Measurements from ENCODE around the gene CHST11.
A peak's percentile ranks its signal among the peaks of the same experiment; 100 is the strongest.
"Not testable (repeated sequence)": the region's sequence is repeated elsewhere in the genome, so short reads cannot be mapped to it uniquely, and the experiment has no call there.

The CHST11 gene

GRCh38 chr12:104610513-104611235 lies 153.9 kb downstream of the CHST11 start:
- DNase-seq = no peak

DNA sequence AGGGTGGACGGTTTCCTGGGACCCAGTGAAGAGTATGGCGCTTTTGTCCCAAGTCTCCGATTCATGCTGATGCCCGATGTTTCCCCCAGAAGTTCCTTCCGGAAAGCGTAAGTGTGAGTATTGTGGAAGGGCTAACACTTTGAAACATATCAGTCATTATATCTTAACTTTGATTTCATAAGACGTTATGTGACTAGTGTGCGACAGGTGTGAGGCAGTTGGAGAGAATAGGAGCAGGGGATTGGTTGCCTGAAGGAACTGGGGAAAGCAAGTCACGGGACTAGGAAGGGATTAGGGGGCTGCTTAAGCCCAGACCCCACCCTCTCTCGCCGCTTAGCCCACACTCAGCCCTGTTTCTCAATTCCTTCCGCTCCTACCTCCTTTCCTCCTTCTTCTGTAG lies 154.9 kb downstream of the CHST11 start:
- no peak for DNase-seq

DNA sequence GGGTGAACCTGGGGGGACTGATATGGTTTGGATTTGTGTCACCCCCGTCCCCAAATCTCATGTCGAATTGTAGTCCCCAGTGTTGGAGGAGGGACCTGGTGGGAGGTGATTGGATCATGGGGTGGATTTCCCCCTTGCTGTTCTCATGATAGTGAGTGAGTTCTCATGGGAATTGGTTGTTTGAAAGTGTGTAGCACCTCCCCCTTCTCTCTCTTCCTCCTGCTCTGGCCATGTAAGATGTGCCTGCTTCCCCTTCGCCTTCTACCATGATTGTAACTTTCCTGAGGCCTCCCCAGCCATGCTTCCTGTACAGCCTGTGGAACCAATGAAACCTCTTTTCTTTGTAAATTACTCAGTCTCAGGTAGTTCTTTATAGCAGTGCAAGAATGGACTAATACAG lies 156.6 kb downstream of the CHST11 start:
- DNase-seq = not testable (repeated sequence)

GRCh38 chr12:104615048-104615561 lies 158.4 kb downstream of the CHST11 start:
- no peak for DNase-seq

DNA sequence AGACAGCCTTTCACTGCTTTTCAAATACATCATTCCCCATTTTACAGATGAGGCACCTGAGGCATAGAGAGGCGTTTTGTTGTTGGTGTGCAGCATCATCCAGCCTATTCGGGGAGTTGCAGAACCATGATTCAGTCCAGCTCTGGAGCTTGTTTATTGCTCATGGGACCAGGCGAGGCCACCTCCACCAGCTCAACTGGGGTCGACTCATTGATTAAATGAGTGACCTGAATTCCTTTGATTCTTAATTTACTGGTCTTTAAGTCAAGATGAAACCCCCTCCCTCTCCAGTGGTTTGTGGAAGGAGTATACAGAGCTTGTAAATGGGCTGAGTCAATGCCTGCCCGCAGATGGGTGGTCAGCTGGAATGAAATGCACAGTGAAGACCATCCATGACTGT lies 161.9 kb downstream of the CHST11 start:
- DNase-seq = no peak

DNA sequence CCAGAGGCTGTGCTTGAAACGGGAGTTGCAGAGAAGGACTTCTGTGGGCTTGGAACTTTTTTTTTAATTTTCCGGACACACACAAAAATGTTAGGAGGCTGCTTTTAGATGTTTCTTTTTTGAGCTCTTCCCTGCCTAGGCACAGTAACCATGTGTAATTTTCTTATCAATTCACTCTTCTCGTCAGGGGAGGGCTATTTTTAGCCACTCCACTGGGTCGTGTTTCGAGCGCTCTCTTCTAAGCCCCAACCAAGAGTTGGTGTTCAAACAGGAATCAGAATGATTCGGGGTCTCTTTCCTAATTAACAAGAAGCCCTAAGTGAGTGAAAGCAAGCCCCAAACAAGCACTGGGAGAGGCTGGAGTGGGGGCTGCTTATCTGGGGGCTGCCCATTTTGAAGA lies 162.6 kb downstream of the CHST11 start:
- DNase-seq = no peak

DNA sequence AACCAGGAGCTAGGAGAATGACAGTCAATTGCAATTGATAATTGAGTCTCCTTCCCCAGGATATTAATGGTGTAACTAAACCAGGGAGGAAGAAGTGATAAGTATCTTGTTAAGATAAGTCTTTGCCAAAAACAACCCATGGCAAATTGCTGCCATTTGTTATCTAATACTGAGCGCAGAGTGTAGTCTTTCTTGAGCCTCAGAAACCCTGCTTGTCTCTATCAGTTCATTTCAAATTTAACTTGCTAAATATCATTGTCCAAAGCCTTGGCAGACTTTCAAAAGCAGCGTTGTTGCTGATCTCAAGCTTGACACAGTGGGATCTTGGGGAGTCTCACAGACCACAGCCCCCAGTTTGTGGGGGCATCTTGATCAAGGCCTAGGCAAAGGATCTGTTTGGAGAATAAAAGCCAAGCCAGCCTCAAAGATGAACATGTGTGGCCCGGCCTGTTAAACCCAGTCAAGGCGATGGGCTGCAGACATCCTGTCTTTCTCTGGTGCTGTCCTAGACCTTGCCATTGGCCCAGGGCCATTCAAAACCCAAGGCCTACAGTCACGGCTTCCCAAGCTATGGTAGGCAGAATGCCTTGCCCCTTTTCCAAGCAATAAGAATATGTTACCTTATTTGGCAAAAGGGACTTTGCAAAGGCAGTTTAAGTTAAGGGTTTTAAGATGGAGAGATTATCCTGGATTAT lies 164.2 kb downstream of the CHST11 start:
- DNase-seq = no peak

- DNase-seq = no peak
Observed at GRCh38 chr12:104622928-104623327, 166.2 kb downstream of the CHST11 start.

GRCh38 chr12:104623883-104624282 lies 167.1 kb downstream of the CHST11 start:
- no peak for DNase-seq

DNA sequence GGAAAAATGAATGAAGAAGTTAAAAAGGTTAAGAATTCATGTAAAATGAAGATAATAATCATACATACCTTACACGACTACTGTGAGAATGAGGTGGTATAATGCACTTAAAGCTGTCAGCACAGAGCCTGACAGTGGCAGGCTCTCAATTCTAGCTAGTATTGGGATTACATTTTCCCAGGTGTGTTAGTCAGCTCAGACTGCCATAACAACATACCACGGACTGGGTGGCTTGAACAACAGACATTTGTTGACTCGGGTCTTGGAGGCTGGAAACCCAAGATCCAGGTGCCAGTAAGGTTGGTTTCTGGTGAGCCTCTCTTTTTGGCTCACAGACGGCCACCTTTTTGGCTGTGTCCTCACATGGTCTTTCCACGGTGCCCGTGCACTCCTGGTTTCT lies 167.8 kb downstream of the CHST11 start:
- DNase-seq = no peak

DNA sequence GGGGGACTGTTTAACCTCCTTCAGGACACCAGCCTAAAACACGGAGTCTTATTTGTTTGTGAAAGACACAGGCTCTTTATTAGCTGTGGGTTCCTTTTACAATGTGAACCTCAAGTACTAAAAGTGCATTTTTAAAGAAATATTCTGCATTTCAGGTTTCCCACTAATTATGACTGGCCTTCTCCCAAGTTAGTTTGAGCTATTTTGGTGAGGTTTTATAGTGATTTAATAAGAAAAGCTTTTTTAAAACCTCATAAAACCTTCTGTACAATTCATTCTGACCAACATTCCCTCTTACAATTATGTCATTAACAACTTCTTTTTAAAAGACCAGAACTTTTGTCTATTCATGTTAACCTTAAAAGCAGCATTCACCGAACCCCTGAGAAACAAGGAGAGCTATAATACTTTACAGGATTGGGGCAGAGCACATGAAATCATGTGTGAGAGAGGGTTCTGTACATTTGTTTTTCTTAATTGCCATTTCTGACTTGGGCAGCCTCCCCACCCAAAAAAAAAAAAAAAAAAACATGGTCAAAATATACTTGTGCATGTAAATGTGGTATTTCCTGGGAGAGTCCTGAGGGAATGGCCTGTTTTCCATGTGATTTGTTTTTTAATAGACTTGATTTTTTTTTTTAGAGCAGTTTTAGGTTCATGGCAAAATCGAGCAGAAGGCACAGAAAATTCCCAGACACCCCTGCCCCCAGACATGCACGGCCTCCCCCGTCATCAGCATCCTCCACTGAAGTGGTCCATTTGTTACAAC lies 169.5 kb downstream of the CHST11 start:
- DNase-seq = no peak

- no peak for DNase-seq
Observed at GRCh38 chr12:104627231-104627989, 170.7 kb downstream of the CHST11 start.

DNA sequence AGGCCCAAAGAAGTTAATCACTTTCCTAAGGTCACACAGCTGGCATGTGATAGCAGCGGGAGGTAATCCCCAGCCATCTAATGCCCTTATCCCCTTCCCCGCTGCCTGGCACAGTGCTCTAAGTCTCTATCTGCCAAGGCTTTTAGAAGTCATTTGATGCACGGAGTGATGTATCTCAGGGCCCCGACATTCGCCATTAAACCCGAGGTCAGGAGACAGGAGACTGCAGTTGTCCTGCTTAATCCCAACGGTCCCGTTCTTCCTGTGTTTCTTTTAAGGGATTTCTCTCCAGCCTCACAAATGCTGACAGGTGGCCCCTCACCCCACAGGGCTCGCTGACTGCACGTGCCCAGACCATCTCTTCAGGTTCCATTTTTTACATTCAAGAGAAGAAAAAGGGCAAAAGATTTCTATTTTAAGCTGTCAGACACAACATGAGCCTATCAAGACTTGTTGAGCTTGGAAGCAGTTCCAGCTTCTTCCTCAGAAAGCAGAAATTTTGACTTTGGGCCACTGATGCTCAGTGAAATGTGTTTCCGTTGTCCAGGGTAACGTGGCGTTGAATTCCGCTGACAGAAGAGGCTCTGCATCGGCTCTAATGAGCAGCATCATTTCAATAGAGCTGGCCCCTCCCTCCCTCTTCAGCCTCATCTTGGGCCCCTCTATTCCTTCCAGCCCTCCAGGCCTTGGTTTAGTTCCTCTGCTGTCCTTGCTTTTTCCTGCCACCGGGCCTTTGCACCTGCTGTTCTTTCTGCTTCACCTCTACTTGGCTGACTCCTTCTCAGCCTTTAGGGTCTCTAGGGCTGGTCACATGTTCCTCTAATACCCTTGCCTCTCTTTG lies 171.5 kb downstream of the CHST11 start:
- DNase-seq = no peak

GRCh38 chr12:104628831-104629135 lies 172.0 kb downstream of the CHST11 start:
- no peak for DNase-seq

- peak; percentile 92 for DNase-seq
Observed at GRCh38 chr12:104630230-104630670, 173.5 kb downstream of the CHST11 start.

- DNase-seq = no peak
Observed at GRCh38 chr12:104631867-104632266, 175.1 kb downstream of the CHST11 start.

DNA sequence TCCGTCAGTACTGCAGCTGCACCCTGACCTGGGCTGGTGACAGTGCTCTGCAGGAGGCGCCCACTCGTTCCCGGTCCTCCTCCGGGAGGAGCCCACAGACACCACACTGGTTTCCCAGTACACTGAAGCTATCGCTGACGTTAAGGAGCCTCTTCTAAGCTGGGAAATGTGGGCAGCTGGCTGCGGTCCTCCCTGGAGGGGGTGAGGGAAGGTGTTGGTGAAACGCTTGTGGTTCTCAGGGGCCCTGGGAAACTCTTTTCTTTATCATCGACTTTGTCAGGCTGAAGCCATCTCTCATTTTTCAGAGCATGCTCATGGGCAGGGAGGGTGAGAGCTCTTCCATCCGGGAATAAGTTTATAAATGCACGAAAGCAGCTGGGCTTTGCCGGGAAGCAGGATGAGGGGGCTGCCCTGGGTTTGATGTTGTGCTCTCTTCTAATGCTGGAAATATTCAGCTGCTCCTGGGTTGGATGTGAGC lies 176.0 kb downstream of the CHST11 start:
- peak; percentile 61 for DNase-seq

DNA sequence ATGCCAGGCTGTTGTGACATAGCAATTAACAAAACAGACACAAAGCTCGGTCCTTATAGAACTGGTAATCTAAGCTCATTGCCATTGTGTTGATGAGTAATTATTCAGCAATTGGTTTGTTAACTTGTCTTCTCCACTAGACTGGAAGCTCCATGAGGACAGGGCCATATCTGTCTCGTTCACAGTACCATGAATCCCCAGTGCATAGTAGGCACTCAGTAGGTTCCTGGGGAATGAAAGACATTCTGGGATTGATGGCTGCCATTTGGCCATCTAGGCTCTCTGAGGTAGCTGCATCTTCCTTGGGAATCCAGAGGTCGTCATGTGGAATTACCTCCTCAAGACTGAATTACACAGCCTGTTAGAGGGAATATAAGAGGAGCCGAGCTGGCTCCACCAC lies 177.3 kb downstream of the CHST11 start:
- DNase-seq = no peak

DNA sequence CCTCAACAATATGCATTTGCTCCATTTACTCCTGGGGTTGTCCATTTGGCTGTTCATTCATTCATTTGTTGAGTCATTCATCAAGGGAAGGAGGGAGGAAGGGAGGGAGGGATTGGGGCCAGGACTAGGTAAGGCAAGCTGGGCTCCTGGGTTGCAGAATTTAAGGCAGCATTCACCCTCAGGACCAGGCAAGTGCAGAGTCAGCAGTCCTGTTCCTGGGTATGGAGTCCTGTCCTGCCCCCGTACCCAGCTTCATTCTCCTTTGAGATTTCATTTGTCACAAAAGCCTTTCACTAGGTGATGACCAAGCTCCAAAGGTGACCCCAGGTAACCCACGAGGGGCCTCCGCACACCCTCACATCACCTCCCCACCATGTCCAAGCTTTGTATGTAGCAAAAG lies 178.1 kb downstream of the CHST11 start:
- no peak for DNase-seq

GRCh38 chr12:104635607-104636343 lies 179.0 kb downstream of the CHST11 start:
- no peak for DNase-seq

DNA sequence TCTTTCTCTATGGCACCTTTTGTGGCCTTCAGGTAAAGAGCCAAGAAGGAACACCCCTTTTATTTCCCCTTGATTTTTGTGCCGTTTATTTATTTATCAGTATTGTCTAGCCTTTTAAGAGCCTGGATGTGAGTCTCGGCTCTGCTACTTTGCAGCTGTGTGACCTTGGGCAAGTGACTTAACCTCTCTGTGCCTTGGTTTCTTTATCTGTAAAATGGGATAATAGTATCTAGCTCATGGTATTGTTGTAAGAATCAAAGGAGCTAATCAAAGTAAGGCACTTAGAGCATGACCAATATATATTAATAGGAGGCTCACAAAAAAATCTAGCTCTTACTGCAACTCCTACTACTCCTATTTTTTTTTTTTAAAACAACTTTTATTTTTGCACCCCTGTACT lies 179.7 kb downstream of the CHST11 start:
- DNase-seq = no peak

All from NCI-H510A treated with DMSO at 0.1 percent for 48 hours (cell line).